Lung (tissue), 12 donors: ENCODE data around the gene GGA1. TPM values are rescaled to one million over a fixed set of nuclear protein-coding genes. Genes with fewer than 3 reads are reported as not detected.

Experiments used
- ATAC-seq: fragments of 200-7000 bp; cut with Tn5 transposase; one replicate; pipeline ENCODE4 v1.9.1; 2020; ENCODE audit warnings: moderate number of reproducible peaks; ENCODE audit not compliant: insufficient read depth, low FRiP score
- DNase-seq, 3 donors: peaks; one replicate each; pipeline ENCODE4 v3.0.0-alpha.2; 2013 to 2017
- H3K27ac ChIP-seq, 2 donors: one replicate each; pipeline ENCODE4 v1.5.1; 2013; ENCODE audit warnings: mild to moderate bottlenecking in 2 of 2, moderate library complexity in 2 of 2, control low read depth in 1 of 2, inconsistent platforms in 1 of 2, low read depth in 1 of 2, low read length in 1 of 2
- H3K27me3 ChIP-seq, 3 donors: one replicate each; pipeline ENCODE4 v1.5.1; 2013; ENCODE audit warnings: low read length in 2 of 3; ENCODE audit not compliant: control insufficient read depth in 3 of 3, insufficient read depth in 3 of 3
- H3K36me3 ChIP-seq, 4 donors: one replicate each; pipeline ENCODE4 v1.5.1; 2013; ENCODE audit warnings: low read length in 4 of 4, mild to moderate bottlenecking in 1 of 4, moderate library complexity in 1 of 4; ENCODE audit not compliant: control insufficient read depth in 4 of 4, insufficient read depth in 4 of 4
- H3K4me1 ChIP-seq, 5 donors: one replicate each; pipeline ENCODE4 v1.5.1; 2013; ENCODE audit warnings: low read length in 5 of 5, mild to moderate bottlenecking in 2 of 5, moderate library complexity in 1 of 5; ENCODE audit not compliant: control insufficient read depth in 5 of 5, insufficient read depth in 5 of 5
- H3K4me3 ChIP-seq: one replicate; pipeline ENCODE4 v1.5.1; 2013; ENCODE audit warnings: mild to moderate bottlenecking, control low read depth, moderate library complexity
- H3K9ac ChIP-seq, 2 donors: one replicate each; pipeline ENCODE4 v1.5.1; 2013; ENCODE audit warnings: low read length in 2 of 2, control low read depth in 1 of 2; ENCODE audit not compliant: insufficient read depth in 1 of 2
- H3K9me3 ChIP-seq, 4 donors: one replicate each; pipeline ENCODE4 v1.5.1; 2013; ENCODE audit warnings: low read length in 3 of 4, mild to moderate bottlenecking in 1 of 4, moderate library complexity in 1 of 4; ENCODE audit not compliant: control insufficient read depth in 4 of 4, insufficient read depth in 3 of 4
- CTCF ChIP-seq: IDR thresholded peaks from 2 replicates; pipeline ENCODE4 v1.5.1; 2012; ENCODE audit warnings: mild to moderate bottlenecking; ENCODE audit errors: control extremely low read depth, extremely low read depth
- WGBS, 2 donors: extraction: QIAGEN DNeasy Blood & Tissue Kit; methylation state at CpG; one replicate each; pipeline ENCODE4 v1.1.7; 2013; 5-methylcytosine and 5-hydroxymethylcytosine counted together
- polyA plus RNA-seq, 2 donors: library from polyadenylated mRNA; stranded (reverse); fragments of 200-250 nt; gene quantifications; one replicate each; pipeline ENCODE4 v1.2.1, GENCODE V29; 2013
- total RNA-seq, 2 donors: library from RNA; depleted of rRNA in 1 of 2; stranded (reverse); fragments of >200 nt in 1 of 2; gene quantifications; one replicate each; pipeline ENCODE4 v1.2.1, GENCODE V29; 2014 to 2021
- donor health status: control.
- donor health status: control.
- donor health status: Bipolar disorder and iron deficiency.
- donor health status: healthy.
- donor health status: DM: yes; HTN: yes; CAD: no.

GGA1 gene
- total and polyA plus RNA-seq, 4 donors = 51.5 to 72.4 (median 57.5) TPM

DNA sequence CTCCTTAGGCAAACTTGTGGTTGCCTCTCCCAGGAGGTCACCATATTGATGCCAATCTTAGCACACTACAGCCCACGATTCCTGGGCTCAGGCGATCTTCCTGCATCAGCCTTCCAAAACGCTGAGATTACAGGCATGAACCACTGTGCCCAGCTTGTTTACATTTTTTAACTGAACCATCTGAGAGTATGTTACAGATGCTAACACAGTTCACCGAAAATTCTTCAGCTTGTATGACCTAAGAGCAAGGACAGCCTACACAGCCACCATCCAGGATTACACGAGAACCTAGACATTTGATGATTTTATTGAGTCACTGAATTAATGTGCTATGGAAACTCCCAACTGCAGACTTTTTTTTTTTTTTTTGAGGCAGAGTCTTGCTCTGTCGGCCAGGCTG lies 61.0 kb downstream of the GGA1 start:
- Histone ChIP-seq H3K4me3 (no peak overlapping the region), H3K4me1 (peaks cover 0 to 7% (median 4%) of the 10 kb centered on the region in 5 donors), H3K9me3 (no peaks in the 10 kb centered on the region), H3K9ac (no peak overlapping the region), H3K36me3 (peaks cover 0 to 16% (median 6%) of the 10 kb centered on the region in 4 donors), H3K27me3 (no peaks in the 10 kb centered on the region), H3K27ac (no peak overlapping the region)
- no peak for DNase-seq
- no peak for ATAC-seq
- 82 to 85% methylated on average over 6 of the region's 6 CpGs for WGBS, 2 donors
- no peak for TF ChIP-seq CTCF

- peaks cover 0 to 16% (median 6%) of the 10 kb centered on the region in 5 donors for H3K4me1 ChIP-seq
- 41 to 61% methylated on average over 15 of the region's 15 CpGs for WGBS, 2 donors
- H3K36me3 ChIP-seq = peaks cover 0 to 2% (median 0%) of the 10 kb centered on the region in 4 donors
- no peaks in the 10 kb centered on the region for H3K27me3 ChIP-seq
- H3K9me3 ChIP-seq = no peaks in the 10 kb centered on the region
- DNase-seq = no peak
- H3K4me3 ChIP-seq = no peak overlapping the region
- no peak for TF ChIP-seq CTCF
- no peak overlapping the region for H3K9ac ChIP-seq
- no peak overlapping the region for H3K27ac ChIP-seq
- no peak for ATAC-seq
These were observed 63.7 kb downstream of the GGA1 start for GRCh38 chr22:37672206-37672919.

GRCh38 chr22:37672920-37673455 lies 64.4 kb downstream of the GGA1 start:
- no peak overlapping the region for H3K9ac ChIP-seq
- DNase-seq (no peak), ATAC-seq (no peak)
- no peaks in the 10 kb centered on the region for H3K27me3 ChIP-seq
- no peaks in the 10 kb centered on the region for H3K9me3 ChIP-seq
- peaks cover 0 to 16% (median 8%) of the 10 kb centered on the region in 5 donors for H3K4me1 ChIP-seq
- H3K4me3 ChIP-seq = no peak overlapping the region
- no peaks in the 10 kb centered on the region for H3K36me3 ChIP-seq
- peak overlapping the region in 1 of 2 donors; percentile 6 for H3K27ac ChIP-seq
- WGBS, 2 donors = 41 to 67% methylated on average over 10 to 11 of the region's 11 CpGs
- TF ChIP-seq CTCF = no peak
